ENCODE measurements around the gene TMEM131L. TPM values are rescaled to one million over a fixed set of nuclear protein-coding genes. Genes with fewer than 3 reads are reported as not detected.
A peak's percentile ranks its signal among the peaks of the same experiment; 100 is the strongest.
"Not testable (repeated sequence)": the region's sequence is repeated elsewhere in the genome, so short reads cannot be mapped to it uniquely, and the experiment has no call there.

TMEM131L gene
- total RNA-seq, 1 experiment from 2014 or later, result 4.5 TPM

DNA sequence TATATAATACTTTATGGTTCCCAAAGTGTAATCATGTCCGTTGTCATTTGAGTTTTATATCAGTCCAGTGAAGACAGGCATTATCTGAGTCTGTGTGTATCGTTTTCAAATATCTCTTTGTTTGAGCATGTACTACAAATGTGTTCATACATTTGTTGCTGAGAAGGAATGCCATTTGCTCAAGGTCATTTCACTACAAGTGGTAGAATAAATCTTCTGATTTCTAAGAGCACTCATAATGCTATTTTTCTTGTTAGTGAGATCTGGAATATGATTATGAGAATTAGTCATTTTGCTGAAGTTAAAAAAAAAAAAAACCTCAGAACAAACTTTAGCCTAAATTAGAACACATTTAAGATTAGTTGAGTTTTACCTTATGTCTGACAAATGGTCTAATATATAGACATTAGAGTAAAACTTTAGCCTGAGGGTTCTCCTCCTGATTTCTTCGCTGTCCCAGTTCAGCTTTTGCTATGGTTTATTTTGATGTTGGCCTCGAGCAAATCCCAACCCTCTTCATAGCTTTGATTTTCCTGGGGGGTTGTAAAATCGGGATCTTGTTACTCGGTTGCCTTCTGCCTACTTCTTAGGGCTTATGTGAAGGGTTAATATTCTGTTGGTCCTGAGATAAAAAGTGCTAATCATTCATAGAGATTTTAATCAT is 87.1 kb downstream of the TMEM131L start:
- DNase-seq (ENCODE audit: low spot score), result no peak
- in situ Hi-C loops (cut with HindIII; ENCODE audit: low sequenced_read_pairs), result no loop called here

GRCh38 chr4:153553819-153554170 is 87.6 kb downstream of the TMEM131L start:
- no peak for DNase-seq (ENCODE audit: low spot score)
- in situ Hi-C loops (cut with HindIII; ENCODE audit: low sequenced_read_pairs), result no loop called here

DNA sequence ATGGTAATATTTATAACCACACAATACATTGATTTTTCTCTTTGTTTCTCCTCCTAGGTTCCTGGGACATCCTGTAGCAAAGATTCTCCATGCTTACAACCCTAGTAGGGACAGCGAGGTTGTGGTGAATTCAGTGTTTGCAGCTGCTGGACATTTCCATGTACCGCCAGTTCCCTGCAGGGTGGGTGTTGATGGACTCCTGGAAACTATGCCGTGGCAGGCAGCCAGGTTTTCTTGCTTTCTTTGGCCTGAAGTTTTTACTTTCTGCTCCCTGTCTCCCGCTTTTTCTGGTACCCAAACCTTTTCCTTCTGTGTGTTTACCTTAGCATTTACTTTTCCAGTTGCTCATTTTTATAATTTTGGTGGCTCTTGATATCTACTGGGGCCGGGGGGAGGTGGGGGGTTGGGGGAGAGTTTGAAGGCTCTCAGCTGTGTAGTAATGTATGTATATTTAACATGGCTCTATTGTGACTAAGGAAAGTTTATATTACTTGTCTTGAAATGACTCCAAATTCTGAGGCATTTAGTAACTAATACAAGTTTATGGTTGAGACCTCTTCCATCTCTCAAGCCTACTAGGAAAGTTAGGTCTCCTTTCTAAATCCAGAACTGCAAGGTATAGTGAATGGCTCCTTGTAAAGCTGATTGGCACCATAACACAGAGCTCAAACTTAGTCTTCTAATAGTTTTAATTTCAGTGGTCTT is 89.7 kb downstream of the TMEM131L start:
- no peak for DNase-seq (ENCODE audit: low spot score)
- in situ Hi-C loops (cut with HindIII; ENCODE audit: low sequenced_read_pairs), result no loop called here

GRCh38 chr4:153556435-153556815 is 90.3 kb downstream of the TMEM131L start:
- no peak for DNase-seq (ENCODE audit: low spot score)
- in situ Hi-C loops (cut with HindIII; ENCODE audit: low sequenced_read_pairs), result no loop called here

- in situ Hi-C loops (cut with HindIII; ENCODE audit: low sequenced_read_pairs), result no loop called here
These were observed 94.7 kb downstream of the TMEM131L start for GRCh38 chr4:153560908-153561307.

GRCh38 chr4:153564630-153565525 is 98.7 kb downstream of the TMEM131L start:
- in situ Hi-C loops (cut with HindIII; ENCODE audit: low sequenced_read_pairs), result no loop called here
- peak; percentile 12 for DNase-seq (ENCODE audit: low spot score)

More at GRCh38 chr4:153560908-153561307, 94.7 kb downstream of the TMEM131L start:
- no peak for DNase-seq (ENCODE audit: low spot score)

- DNase-seq (ENCODE audit: low spot score), result no peak
- in situ Hi-C loops (cut with HindIII; ENCODE audit: low sequenced_read_pairs), result no loop called here
These were observed 100.5 kb downstream of the TMEM131L start for GRCh38 chr4:153566631-153567150.

- in situ Hi-C loops (cut with HindIII; ENCODE audit: low sequenced_read_pairs); DNase-seq (ENCODE audit: low spot score): not testable (repeated sequence)
These were observed 101.5 kb downstream of the TMEM131L start for GRCh38 chr4:153567660-153568059.

GRCh38 chr4:153570228-153570973 is 104.2 kb downstream of the TMEM131L start:
- no peak for DNase-seq (ENCODE audit: low spot score)
- in situ Hi-C loops (cut with HindIII; ENCODE audit: low sequenced_read_pairs), result no loop called here

DNA sequence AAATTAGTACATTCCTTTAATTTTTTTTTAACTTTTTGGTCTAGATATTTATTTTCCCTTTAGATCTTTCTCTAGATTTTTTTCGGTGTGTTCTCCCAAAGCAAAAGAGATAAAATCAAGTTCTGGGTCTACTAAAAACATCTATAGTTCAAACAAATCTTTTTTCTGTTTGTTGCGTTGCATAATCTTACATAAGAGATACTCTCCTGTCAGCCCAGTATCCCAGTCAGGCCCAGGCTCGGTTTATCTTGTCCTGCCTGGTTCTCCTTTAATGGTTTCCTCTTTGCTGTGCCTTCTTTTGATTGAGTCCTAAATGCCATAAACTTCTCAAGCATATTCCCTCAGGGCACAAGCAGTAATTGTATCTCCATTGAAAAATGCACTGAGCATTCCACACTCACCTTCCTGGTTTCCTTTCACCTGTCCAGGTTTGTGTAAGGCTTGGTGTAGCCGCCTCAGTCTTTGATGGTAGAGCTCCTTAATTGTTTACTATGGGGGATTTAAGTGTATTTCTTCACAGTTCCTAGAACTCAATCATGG is 104.9 kb downstream of the TMEM131L start:
- no peak for DNase-seq (ENCODE audit: low spot score)
- in situ Hi-C loops (cut with HindIII; ENCODE audit: low sequenced_read_pairs), result no loop called here

DNA sequence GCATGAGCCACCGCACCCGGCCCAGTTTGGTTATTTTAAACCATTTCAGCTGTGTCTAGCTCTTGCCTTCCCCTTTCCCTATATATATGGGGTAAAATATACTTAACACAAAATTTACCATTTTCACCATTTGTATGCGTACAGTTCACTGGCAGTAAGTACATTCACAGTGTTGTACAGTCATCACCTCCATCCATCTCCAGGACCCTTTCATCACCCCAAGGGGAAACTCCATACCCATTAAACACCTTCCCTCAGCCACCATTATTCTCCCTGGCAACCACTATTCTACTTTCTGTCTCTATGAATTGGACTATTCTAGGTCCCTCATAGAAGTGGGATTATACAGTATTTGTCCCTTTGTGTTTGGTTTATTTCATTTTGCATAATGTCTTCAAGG is 106.4 kb downstream of the TMEM131L start:
- in situ Hi-C loops (cut with HindIII; ENCODE audit: low sequenced_read_pairs), result no loop called here
- no peak for DNase-seq (ENCODE audit: low spot score)

GRCh38 chr4:153573221-153573620 is 107.1 kb downstream of the TMEM131L start:
- in situ Hi-C loops (cut with HindIII; ENCODE audit: low sequenced_read_pairs), result no loop called here
- DNase-seq (ENCODE audit: low spot score), result no peak

- peak; percentile 26 for DNase-seq (ENCODE audit: low spot score)
These were observed 108.0 kb downstream of the TMEM131L start for GRCh38 chr4:153573881-153574802.

GRCh38 chr4:153576443-153576774 is 110.2 kb downstream of the TMEM131L start:
- in situ Hi-C loops (cut with HindIII; ENCODE audit: low sequenced_read_pairs), result no loop called here
- no peak for DNase-seq (ENCODE audit: low spot score)

More at GRCh38 chr4:153573881-153574802, 108.0 kb downstream of the TMEM131L start:
- in situ Hi-C loops (cut with HindIII; ENCODE audit: low sequenced_read_pairs), result no loop called here

GRCh38 chr4:153577053-153577452 is 110.9 kb downstream of the TMEM131L start:
- DNase-seq (ENCODE audit: low spot score), result no peak
- in situ Hi-C loops (cut with HindIII; ENCODE audit: low sequenced_read_pairs), result no loop called here

DNA sequence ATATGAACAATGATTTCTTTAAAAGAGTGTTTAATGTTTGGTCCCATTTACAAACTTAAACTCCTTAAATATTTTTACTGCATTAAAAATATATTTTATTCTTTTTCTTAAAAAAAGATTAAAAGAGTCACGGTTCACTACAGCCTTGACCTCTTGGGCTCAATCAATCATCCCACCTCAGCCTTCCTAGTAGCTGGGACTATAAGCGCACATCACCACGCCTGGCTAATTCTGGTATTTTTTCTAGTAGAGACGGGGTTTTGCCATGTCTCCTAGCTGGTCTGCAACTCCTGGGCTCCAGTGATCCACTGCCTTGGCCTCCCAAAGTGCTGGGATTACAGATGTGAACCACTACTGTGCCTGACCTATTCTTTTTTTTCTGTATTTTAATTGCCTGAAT is 113.2 kb downstream of the TMEM131L start:
- DNase-seq (ENCODE audit: low spot score), result no peak
- in situ Hi-C loops (cut with HindIII; ENCODE audit: low sequenced_read_pairs), result no loop called here

GRCh38 chr4:153579872-153580271 is 113.7 kb downstream of the TMEM131L start:
- no peak for DNase-seq (ENCODE audit: low spot score)
- in situ Hi-C loops (cut with HindIII; ENCODE audit: low sequenced_read_pairs), result no loop called here
